Measurements from ENCODE around the gene CXCL10. TPM values are rescaled to one million over a fixed set of nuclear protein-coding genes. Genes with fewer than 3 reads are reported as not detected.
"Not testable (repeated sequence)": the region's sequence is repeated elsewhere in the genome, so short reads cannot be mapped to it uniquely, and the experiment has no call there.

The CXCL10 gene
- total RNA-seq, 1 donor from 2014 or later: not detected

DNA sequence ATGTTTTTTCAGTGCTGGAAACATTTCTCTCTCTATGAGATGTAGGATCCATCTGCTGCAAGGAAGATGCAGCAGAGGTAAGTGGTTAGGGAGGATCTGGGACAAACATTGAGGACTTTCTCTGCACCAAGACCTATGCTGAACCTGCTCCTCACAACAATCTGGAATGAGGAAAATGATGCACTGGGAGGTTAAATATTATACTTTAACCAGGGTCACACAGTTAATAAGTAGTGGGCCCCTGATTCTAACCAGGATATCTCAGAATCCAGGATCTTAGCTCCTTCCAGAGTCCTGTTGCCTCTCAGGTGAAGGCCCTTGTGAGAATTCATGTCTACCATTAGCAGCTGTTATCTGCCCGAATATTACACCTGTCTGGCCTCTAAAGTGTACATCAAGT lies 23.0 kb downstream of the CXCL10 start:
- no peaks in the 10 kb centered on the region for H3K4me1 Mint-ChIP-seq
- no peaks in the 10 kb centered on the region for H3K9me3 Mint-ChIP-seq
- H3K4me3 Mint-ChIP-seq: no peak overlapping the region
- no peak overlapping the region for H2AFZ ChIP-seq (replicated peaks)
- no peak overlapping the region for H3K27ac Mint-ChIP-seq
- no peaks in the 10 kb centered on the region for H3K9me3 ChIP-seq (ENCODE audit: low read depth)
- no peaks in the 10 kb centered on the region for H3F3A ChIP-seq (ENCODE audit: low read depth)
- H3K79me2 ChIP-seq (ENCODE audit: low read depth): no peaks in the 10 kb centered on the region
- no peak overlapping the region for H3K27ac ChIP-seq
- H3K4me1 ChIP-seq: no peaks in the 10 kb centered on the region
- no peak overlapping the region for H3K9ac ChIP-seq
- H3K4me2 ChIP-seq: no peak overlapping the region
- H3K36me3 ChIP-seq: no peaks in the 10 kb centered on the region
- H3K36me3 Mint-ChIP-seq: no peaks in the 10 kb centered on the region
- TF ChIP-seq, protein P1, sequence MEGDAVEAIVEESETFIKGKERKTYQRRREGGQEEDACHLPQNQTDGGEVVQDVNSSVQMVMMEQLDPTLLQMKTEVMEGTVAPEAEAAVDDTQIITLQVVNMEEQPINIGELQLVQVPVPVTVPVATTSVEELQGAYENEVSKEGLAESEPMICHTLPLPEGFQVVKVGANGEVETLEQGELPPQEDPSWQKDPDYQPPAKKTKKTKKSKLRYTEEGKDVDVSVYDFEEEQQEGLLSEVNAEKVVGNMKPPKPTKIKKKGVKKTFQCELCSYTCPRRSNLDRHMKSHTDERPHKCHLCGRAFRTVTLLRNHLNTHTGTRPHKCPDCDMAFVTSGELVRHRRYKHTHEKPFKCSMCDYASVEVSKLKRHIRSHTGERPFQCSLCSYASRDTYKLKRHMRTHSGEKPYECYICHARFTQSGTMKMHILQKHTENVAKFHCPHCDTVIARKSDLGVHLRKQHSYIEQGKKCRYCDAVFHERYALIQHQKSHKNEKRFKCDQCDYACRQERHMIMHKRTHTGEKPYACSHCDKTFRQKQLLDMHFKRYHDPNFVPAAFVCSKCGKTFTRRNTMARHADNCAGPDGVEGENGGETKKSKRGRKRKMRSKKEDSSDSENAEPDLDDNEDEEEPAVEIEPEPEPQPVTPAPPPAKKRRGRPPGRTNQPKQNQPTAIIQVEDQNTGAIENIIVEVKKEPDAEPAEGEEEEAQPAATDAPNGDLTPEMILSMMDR (IDR thresholded peaks at IDR 0.05): no peak
- TF ChIP-seq EZH2phosphoT487 (IDR thresholded peaks at IDR 0.05) (no peak), EZH2 (IDR thresholded peaks at IDR 0.05) (no peak)
- no peak overlapping the region for H3K4me3 ChIP-seq
- H4K20me1 ChIP-seq (ENCODE audit: low read depth): no peaks in the 10 kb centered on the region
- H3K27me3 ChIP-seq: no peaks in the 10 kb centered on the region
- DNase-seq (ENCODE audit: low spot score): no peak
- no peaks in the 10 kb centered on the region for H3K27me3 Mint-ChIP-seq (ENCODE audit: insufficient read depth, low read depth)

DNA sequence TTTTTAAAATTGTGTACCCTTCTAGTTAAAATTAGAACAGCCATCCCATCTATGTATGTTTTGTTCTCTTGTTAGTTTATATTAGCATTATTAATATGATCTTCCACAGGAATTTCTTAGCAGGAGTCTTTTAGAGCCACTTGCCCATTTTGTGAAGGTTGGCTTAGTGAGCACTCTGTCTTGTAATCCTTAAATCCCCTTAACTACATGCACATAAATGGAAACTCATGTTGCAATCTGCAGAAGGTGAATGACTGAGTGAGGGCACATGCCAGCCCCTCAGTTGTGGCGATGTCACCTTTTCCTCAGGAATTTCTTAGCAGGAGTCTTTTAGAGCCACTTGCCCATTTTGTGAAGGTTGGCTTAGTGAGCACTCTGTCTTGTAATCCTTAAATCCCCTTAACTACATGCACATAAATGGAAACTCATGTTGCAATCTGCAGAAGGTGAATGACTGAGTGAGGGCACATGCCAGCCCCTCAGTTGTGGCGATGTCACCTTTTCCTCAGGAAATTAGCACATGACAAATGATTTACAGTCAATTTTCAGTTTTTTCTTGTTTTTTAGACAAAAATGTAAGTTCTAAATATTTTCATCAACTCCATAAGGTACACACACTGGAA lies 24.7 kb downstream of the CXCL10 start:
- not testable (repeated sequence) for H3F3A ChIP-seq (ENCODE audit: low read depth); H3K4me2 ChIP-seq; DNase-seq (ENCODE audit: low spot score); H3K4me1 ChIP-seq; H3K9me3 Mint-ChIP-seq; H3K4me3 ChIP-seq; H3K27ac Mint-ChIP-seq; H3K36me3 Mint-ChIP-seq; H3K4me1 Mint-ChIP-seq; H2AFZ ChIP-seq (replicated peaks); H4K20me1 ChIP-seq (ENCODE audit: low read depth); H3K27me3 ChIP-seq; H3K36me3 ChIP-seq; H3K27ac ChIP-seq; H3K9me3 ChIP-seq (ENCODE audit: low read depth); H3K4me3 Mint-ChIP-seq; H3K79me2 ChIP-seq (ENCODE audit: low read depth); H3K9ac ChIP-seq; H3K27me3 Mint-ChIP-seq (ENCODE audit: insufficient read depth, low read depth)

DNA sequence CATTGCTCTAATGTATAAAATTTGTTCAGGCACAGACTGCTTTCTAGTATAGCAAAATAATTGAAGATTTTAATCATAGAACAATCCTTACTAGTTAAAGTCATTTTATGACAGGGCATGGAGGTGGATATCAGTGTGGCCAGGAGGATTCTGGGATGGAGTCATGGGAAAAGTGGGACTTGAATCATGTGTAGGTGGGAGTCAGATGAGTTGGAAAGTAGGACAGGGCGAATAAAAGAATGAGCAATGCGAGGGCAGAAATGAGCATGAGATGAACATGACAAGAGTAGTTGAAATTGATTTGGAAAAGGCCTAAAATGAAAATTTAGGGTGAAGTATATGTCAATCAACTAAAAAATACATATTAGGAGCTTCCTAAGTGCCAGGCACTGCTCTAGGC lies 25.4 kb downstream of the CXCL10 start:
- Histone ChIP-seq H3K9ac (no peak overlapping the region), H4K20me1 (ENCODE audit: low read depth) (no peaks in the 10 kb centered on the region)
- TF ChIP-seq, protein P1 (IDR thresholded peaks at IDR 0.05): no peak
- TF ChIP-seq EZH2 (IDR thresholded peaks at IDR 0.05) (no peak), EZH2phosphoT487 (IDR thresholded peaks at IDR 0.05) (no peak)

DNA sequence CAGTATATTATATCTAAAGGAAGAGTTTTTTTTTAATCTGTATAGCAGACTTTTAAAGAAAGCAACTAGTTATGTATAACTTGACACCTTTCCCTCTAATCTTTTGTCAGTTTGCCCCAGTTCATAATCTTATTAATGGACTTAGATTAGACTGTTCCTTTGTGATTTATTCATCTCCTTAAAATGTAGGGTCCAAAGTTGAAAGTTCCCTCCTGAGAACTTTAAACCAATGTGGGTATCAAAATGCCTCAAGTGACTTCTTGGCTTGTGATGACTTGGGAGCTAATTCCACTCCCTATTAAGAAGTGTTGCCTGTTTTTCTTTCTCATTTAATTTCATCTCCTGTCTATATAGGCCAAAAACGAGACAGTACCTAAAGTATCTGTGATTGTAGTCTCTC lies 26.2 kb downstream of the CXCL10 start:
- no peaks in the 10 kb centered on the region for H3K9me3 ChIP-seq (ENCODE audit: low read depth)
- H3K4me1 ChIP-seq: no peaks in the 10 kb centered on the region
- no peaks in the 10 kb centered on the region for H3K9me3 Mint-ChIP-seq
- no peaks in the 10 kb centered on the region for H4K20me1 ChIP-seq (ENCODE audit: low read depth)
- no peak overlapping the region for H2AFZ ChIP-seq (replicated peaks)
- no peak overlapping the region for H3K9ac ChIP-seq
- H3K27me3 ChIP-seq: no peaks in the 10 kb centered on the region
- TF ChIP-seq, protein P1 (IDR thresholded peaks at IDR 0.05): no peak
- TF ChIP-seq EZH2phosphoT487 (IDR thresholded peaks at IDR 0.05) (no peak), EZH2 (IDR thresholded peaks at IDR 0.05) (no peak)
- no peak overlapping the region for H3K27ac Mint-ChIP-seq
- H3K36me3 Mint-ChIP-seq: no peaks in the 10 kb centered on the region
- no peaks in the 10 kb centered on the region for H3F3A ChIP-seq (ENCODE audit: low read depth)
- H3K4me1 Mint-ChIP-seq: no peaks in the 10 kb centered on the region
- no peak overlapping the region for H3K27ac ChIP-seq
- H3K4me2 ChIP-seq: no peak overlapping the region
- H3K36me3 ChIP-seq: no peaks in the 10 kb centered on the region
- H3K79me2 ChIP-seq (ENCODE audit: low read depth): no peaks in the 10 kb centered on the region
- H3K4me3 Mint-ChIP-seq: no peak overlapping the region
- no peak overlapping the region for H3K4me3 ChIP-seq
- no peak for DNase-seq (ENCODE audit: low spot score)
- H3K27me3 Mint-ChIP-seq (ENCODE audit: insufficient read depth, low read depth): no peaks in the 10 kb centered on the region

More for the DNA sequence above, 25.4 kb downstream of the CXCL10 start:
- H2AFZ ChIP-seq (replicated peaks): no peak overlapping the region
- no peak overlapping the region for H3K4me2 ChIP-seq
- no peak overlapping the region for H3K4me3 ChIP-seq
- no peak for DNase-seq (ENCODE audit: low spot score)
- Mint-ChIP-seq H3K36me3 (no peaks in the 10 kb centered on the region), H3K27me3 (ENCODE audit: insufficient read depth, low read depth) (no peaks in the 10 kb centered on the region), H3K4me1 (no peaks in the 10 kb centered on the region), H3K27ac (no peak overlapping the region), H3K4me3 (no peak overlapping the region), H3K9me3 (no peaks in the 10 kb centered on the region)
- H3K27ac ChIP-seq: no peak overlapping the region
- H3K27me3 ChIP-seq: no peaks in the 10 kb centered on the region
- no peaks in the 10 kb centered on the region for H3K36me3 ChIP-seq
- H3K4me1 ChIP-seq: no peaks in the 10 kb centered on the region
- H3K79me2 ChIP-seq (ENCODE audit: low read depth): no peaks in the 10 kb centered on the region
- H3F3A ChIP-seq (ENCODE audit: low read depth): no peaks in the 10 kb centered on the region
- no peaks in the 10 kb centered on the region for H3K9me3 ChIP-seq (ENCODE audit: low read depth)

All from neural progenitor cell (in vitro differentiated cells).